GM12891 (cell line): ENCODE measurements around the gene MED13L.
A peak's percentile ranks its signal among the peaks of the same experiment; 100 is the strongest.
"Not testable (repeated sequence)": the region's sequence is repeated elsewhere in the genome, so short reads cannot be mapped to it uniquely, and the experiment has no call there.

Experiments used
- DNase-seq: peaks from one replicate; pipeline ENCODE4 v3.0.0; 2011; ENCODE audit warnings: low spot score; ENCODE audit not compliant: insufficient read length
- FAIRE-seq: peaks from 2 replicates; lab custom pipeline; 2011; peaks lifted over from hg19 to GRCh38; lab: Jason Lieb, UNC
- PAX5 ChIP-seq: IDR thresholded peaks from 2 replicates; pipeline ENCODE4 v1.6.1; 2011; ENCODE audit warnings: low read length, moderate library complexity, mild to moderate bottlenecking; ENCODE audit not compliant: insufficient read depth, severe bottlenecking
- POLR2A ChIP-seq: IDR thresholded peaks from 2 replicates; pipeline ENCODE4 v1.6.1; 2011; ENCODE audit warnings: low read depth, low read length, control low read depth
- POLR2AphosphoS5 ChIP-seq: IDR thresholded peaks from 2 replicates; pipeline ENCODE4 v1.6.1; 2011; ENCODE audit warnings: low read depth, low read length, control low read depth
- POU2F2 ChIP-seq: IDR thresholded peaks from 2 replicates; pipeline ENCODE4 v1.6.1; 2011; ENCODE audit warnings: low read depth, mild to moderate bottlenecking, control low read depth, low read length, moderate library complexity
- SPI1 ChIP-seq: IDR thresholded peaks from 2 replicates; pipeline ENCODE4 v1.6.1; 2011; ENCODE audit warnings: low read depth, low read length, control low read depth
- TAF1 ChIP-seq: IDR thresholded peaks from 2 replicates; pipeline ENCODE4 v1.6.1; 2011; ENCODE audit warnings: low read depth, low read length, control low read depth

The MED13L gene

DNA sequence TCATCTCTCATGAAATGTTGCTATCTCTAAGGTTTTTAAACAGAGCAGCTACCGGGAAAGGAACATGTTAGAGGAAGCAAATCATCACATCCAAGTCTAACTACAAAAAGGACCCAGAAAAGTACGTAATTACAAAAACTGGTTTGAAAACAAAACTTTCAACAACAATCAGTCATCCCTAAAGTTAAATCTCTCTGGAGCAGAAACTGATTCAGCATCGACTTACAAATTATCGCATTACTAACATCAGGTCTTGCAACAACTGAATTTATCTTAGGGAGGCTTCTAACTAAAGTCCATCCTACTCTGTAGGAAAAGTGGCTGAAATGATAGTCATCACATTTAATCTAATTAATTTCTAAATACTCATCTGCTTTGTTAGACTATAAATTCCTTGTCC is 137.0 kb downstream of the MED13L start:
- TF ChIP-seq SPI1 (no peak), PAX5 (no peak), POU2F2 (no peak), TAF1 (no peak), POLR2A (no peak), POLR2AphosphoS5 (no peak)
- FAIRE-seq = no peak
- no peak for DNase-seq

DNA sequence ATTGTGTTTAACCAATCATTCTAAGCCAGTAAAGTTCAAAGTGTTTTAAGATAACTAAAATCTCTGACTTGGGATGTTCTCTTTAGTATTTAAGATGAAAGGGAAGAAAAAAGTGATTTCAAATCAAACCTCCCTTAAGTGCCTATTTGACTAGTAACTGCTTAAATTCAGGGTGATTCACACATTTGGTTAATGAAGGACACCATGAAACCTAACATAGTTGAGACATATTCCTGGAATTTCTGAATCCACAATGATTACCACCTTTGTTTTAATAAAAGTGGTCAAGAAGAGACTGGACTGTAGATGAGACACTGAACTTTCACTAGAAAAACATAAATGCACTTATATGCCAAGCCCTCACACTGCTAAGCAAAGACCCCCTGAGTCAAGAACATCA is 138.7 kb downstream of the MED13L start:
- DNase-seq = no peak
- TF ChIP-seq POLR2A (no peak), POLR2AphosphoS5 (no peak), PAX5 (no peak), SPI1 (no peak), TAF1 (no peak), POU2F2 (no peak)
- FAIRE-seq = no peak

DNA sequence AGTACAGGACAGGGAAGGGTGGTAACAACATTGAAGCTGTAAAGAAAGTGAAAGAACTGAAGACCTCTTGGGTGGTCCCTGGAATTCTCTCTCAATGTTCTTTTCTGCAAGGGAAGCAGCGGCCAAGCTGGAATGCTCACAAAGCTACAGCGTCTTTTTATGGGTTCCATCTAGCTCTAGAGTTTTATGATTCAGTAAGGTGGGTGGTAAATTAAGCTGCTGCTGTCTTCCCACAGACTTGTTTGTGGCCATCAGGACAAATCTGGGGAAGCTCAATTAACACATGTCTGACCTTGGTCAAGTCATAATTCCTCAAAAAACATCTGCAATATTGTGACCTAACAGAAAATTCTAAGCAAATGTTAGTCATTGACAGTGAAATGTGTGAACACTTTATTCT is 139.1 kb downstream of the MED13L start:
- DNase-seq (no peak), FAIRE-seq (no peak)
- TF ChIP-seq POU2F2 (no peak), PAX5 (no peak), SPI1 (no peak), TAF1 (no peak), POLR2A (no peak), POLR2AphosphoS5 (no peak)

DNA sequence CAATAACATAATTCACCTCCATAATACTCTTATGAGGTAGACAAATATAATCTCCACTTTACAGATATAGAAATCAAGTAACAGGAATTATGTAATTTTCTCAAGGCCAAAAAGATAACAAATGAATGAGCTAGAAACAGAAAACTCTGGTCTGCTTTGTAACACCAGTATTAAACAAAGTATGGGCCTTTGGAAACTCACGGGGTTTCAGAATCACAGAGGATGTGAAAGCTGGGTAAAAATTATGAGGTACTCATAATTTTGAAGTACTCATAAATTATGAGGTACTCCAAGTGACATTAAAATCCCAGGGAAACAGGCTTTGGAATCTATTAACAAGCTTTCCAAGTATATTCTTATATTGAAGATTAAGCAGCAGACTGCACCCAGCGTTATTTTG is 140.2 kb downstream of the MED13L start:
- DNase-seq = no peak
- FAIRE-seq = no peak
- TF ChIP-seq POU2F2 (no peak), SPI1 (peak; percentile 70)

DNA sequence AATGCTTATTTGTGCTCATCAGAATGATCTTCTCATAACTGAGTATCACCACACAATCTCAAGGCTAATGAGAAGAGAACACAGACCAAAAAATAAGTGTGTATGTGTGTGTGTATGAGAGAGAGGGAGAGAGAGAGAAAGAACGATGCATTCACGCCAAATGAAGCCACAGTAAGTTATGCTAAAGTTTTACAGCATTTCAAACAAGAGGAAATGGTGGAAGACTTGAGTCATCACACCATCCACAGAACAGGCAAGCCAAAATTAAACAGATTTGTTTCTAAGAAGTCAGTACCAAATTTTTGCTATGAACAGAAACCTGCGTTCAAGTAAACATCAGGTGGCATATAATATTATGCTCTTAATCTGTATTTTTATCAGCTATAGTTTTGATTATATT is 141.2 kb downstream of the MED13L start:
- DNase-seq = no peak
- FAIRE-seq = peak; percentile 5
- TF ChIP-seq POLR2AphosphoS5 = no peak
- 0 out of 2 replicates have a peak, but pooled peaks have one; percentile 21 for TF ChIP-seq SPI1

DNA sequence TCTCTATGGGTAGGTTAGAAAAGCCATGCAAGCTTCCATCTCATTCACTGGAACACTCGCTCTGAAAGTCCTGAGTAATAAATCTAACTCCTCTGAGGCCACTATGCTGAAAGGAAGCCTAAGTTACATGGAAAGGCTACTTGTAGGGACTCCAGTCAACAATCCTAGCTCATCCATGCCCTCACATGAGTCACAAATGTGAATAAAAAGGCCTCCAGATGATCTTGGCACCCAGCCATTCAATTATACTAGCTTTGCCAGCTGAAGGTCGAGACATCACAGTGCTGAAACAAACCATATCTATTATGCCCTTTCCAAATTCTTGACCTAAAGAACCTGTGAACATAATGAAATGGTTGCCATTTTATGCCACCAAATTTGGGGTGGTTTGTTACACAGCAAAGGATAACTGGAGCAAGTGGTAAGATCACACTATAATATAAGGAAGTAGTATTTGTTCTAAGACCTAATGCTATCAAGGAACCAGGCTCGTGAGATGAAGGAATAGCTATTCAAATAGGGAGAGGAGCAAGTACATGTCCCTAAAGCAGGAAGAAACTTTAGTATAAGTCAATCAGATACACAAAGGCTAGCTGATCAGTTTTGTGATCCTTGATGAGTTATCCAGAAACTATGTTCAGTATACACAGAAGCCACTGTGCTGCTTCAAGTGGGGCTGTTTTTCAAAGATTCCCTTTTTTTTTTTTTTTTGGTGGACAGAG is 142.1 kb downstream of the MED13L start:
- TF ChIP-seq TAF1 (no peak), PAX5 (no peak), SPI1 (no peak), POU2F2 (no peak)
- FAIRE-seq (no peak), DNase-seq (no peak)

DNA sequence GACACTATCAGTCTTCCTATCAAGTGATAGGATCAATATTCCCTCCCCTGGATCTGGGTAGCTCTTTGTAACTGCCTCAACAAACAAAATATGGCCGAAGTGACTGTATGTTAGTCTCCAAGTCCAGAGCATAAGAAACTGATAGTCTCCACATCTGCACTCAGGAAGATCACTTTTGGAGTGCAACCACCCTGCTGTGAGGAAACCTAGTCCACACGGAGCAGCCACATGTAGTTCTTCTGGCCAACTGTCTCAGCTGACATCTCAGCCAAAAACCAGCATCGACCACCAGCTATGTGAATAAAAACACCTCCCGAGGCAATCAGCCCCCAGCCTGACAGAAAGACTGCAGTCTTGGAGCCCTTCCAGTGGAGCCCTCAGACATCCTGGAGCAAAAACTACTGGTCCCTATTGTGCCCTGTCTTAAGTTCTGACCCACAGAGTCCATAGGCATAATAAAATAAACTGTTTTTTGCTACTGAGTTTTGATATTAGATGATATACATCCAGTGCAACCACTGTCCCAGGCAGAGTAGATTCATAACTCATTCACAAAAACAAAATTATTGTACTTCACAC is 143.8 kb downstream of the MED13L start:
- TF ChIP-seq POLR2AphosphoS5 = no peak
- no peak for TF ChIP-seq PAX5
- TF ChIP-seq POLR2A = no peak
- no peak for TF ChIP-seq SPI1
- TF ChIP-seq POU2F2 = no peak
- TF ChIP-seq TAF1 = no peak
- no peak for FAIRE-seq
- no peak for DNase-seq

DNA sequence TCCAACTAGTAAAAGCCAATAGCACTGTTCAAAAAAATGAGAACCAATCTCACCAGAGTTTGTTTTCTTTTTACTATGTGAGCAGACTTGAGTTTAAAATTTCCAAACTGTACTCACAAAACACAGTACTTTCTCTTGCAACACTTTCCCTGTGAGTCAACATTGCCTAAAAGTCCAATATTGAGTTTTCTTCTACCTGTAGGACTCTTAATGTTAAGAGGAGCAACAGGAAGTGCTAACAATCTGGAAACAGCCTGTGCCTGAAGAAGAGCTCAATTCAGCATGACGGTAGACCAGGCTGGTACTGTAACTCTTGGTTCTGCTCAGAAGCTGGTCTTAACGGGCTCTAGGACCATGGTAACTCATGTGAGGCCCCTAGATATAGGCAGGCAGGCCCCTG is 144.3 kb downstream of the MED13L start:
- FAIRE-seq = no peak
- TF ChIP-seq SPI1 (0 out of 2 replicates have a peak, but pooled peaks have one; percentile 20), POLR2AphosphoS5 (no peak)

DNA sequence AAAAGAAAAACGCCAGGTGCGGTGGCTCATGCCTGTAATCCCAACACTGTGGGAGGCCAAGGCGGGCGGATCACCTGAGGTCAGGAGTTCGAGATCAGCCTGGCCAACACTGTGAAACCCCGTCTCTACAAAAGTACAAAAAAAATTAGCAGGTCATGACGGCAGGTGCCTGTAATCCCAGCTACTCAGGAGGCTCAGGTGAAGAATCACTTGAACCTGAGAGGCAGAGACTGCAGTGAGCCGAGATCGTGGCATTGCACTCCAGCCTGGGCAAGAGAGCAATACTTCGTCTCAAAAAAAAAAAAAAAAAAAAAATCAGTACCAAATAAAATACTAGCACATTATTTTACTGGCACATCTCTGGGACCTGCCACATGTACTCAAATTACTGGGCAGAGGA is 145.5 kb downstream of the MED13L start:
- DNase-seq, FAIRE-seq: not testable (repeated sequence)

More for the DNA sequence above, 144.3 kb downstream of the MED13L start:
- no peak for DNase-seq

DNA sequence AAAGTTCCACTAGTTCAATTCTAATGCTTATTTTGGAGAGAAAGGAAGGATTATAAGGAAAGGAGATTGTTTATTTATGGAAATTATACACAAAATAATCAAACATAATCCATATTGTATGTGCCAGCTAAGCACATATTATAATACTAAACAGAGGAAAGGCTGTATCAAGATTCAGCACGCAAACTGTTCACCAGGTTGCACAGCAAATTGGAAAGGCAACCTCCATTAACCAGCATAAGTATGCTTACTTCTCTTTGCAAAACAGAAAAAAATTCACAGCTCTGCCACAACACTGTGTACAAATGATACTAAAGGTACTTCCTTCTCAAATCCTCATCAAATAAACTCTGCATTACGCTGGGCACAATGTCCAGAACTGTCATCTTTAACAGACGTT is 146.3 kb downstream of the MED13L start:
- DNase-seq (no peak), FAIRE-seq (no peak)
- TF ChIP-seq SPI1 (no peak), PAX5 (no peak)

DNA sequence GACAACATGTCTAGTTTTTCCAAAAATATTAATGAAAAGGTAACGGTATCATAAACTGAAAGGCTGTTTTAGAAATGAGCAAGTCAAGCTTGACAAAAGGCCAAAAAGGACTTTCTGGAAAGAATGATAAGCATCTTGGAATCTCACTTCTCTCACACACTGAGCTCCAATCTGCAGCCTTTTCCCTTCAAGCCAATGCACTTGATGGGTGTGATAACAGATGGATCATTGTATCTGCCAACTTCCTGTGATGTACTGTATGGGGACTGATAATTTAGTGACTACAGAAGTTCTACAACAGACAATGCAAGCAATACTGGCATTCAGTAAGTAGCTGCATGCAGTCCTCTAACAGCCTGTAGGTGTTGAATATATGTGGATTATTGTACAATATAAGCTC is 147.1 kb downstream of the MED13L start:
- DNase-seq (no peak), FAIRE-seq (no peak)
- TF ChIP-seq POLR2AphosphoS5 = no peak
- TF ChIP-seq SPI1 = no peak
- no peak for TF ChIP-seq POLR2A
- no peak for TF ChIP-seq POU2F2
- no peak for TF ChIP-seq PAX5
- TF ChIP-seq TAF1 = no peak
